ENCODE results near the gene SEMA4D.

Gene SEMA4D

GRCh38 chr9:89315482-89315881, 182.4 kb downstream of the SEMA4D start:
- CTCF ChIA-PET, result no interaction called here
- no peak overlapping the region for H3K4me3 ChIP-seq (ENCODE audit: low read depth, low read length)
- no peak for DNase-seq (ENCODE audit: low read depth, low spot score)

DNA sequence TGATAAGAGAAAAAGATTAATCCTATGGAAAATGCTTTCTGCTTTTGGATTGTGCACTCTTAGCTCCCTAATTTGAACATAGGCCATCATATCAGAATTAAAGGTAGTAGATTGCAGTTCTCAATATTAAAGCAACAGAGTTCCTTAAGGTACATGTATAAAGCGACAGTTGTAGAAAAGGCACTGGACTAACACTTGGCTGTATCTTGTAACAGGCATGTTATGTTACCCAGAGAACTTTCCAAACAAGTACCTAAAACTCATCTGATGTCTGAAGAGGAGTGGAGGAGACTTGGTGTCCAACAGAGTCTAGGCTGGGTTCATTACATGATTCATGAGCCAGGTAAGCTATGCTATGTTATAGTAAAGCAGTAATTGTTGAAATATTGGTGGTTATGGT, 183.0 kb downstream of the SEMA4D start:
- POLR2A ChIA-PET, result no interaction called here
- no peak for DNase-seq (ENCODE audit: low read depth, low spot score)
- CTCF ChIA-PET, result interaction anchor here (1.3 kb wide), 1 partner anchor 10 kb away, joined by 4 read pairs; no protein-coding TSS in a partner anchor
- no peak overlapping the region for H3K4me3 ChIP-seq (ENCODE audit: low read depth, low read length)
- TF ChIP-seq, protein P1, sequence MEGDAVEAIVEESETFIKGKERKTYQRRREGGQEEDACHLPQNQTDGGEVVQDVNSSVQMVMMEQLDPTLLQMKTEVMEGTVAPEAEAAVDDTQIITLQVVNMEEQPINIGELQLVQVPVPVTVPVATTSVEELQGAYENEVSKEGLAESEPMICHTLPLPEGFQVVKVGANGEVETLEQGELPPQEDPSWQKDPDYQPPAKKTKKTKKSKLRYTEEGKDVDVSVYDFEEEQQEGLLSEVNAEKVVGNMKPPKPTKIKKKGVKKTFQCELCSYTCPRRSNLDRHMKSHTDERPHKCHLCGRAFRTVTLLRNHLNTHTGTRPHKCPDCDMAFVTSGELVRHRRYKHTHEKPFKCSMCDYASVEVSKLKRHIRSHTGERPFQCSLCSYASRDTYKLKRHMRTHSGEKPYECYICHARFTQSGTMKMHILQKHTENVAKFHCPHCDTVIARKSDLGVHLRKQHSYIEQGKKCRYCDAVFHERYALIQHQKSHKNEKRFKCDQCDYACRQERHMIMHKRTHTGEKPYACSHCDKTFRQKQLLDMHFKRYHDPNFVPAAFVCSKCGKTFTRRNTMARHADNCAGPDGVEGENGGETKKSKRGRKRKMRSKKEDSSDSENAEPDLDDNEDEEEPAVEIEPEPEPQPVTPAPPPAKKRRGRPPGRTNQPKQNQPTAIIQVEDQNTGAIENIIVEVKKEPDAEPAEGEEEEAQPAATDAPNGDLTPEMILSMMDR (IDR thresholded peaks at IDR 0.05; ENCODE audit: insufficient read depth, low read length, missing control alignments), result no peak

More at GRCh38 chr9:89315482-89315881, 182.4 kb downstream of the SEMA4D start:
- POLR2A ChIA-PET, result no interaction called here
- TF ChIP-seq, protein P1 (IDR thresholded peaks at IDR 0.05; ENCODE audit: insufficient read depth, low read length, missing control alignments), result no peak

DNA sequence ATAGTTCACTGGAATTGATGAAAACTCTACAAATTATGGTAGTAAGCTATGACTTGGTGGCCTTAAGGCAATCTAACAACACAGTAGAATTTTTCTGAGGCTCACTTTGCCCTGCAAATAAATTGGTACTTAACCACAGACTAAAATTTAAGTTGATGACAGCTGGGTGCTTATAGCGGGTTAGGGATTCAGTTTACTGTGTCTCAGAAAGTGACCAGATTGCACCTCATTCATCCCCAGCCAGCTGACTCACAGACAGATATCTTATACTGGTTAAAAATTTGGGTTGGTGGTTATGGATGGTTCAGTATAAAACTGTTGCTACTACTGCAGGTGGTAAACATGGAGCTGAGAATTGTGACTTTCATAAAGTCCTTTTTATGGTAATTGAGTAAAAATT, 184.1 kb downstream of the SEMA4D start:
- POLR2A ChIA-PET, result no interaction called here
- TF ChIP-seq, protein P1 (IDR thresholded peaks at IDR 0.05; ENCODE audit: insufficient read depth, low read length, missing control alignments), result no peak
- peak overlapping the region; percentile 72 for H3K4me3 ChIP-seq (ENCODE audit: low read depth, low read length)
- CTCF ChIA-PET, result interaction anchor here (1.3 to 2.7 kb wide), 2 partner anchors 11 to 235 kb away, joined by 4 to 6 read pairs; no protein-coding TSS in a partner anchor
- no peak for DNase-seq (ENCODE audit: low read depth, low spot score)

DNA sequence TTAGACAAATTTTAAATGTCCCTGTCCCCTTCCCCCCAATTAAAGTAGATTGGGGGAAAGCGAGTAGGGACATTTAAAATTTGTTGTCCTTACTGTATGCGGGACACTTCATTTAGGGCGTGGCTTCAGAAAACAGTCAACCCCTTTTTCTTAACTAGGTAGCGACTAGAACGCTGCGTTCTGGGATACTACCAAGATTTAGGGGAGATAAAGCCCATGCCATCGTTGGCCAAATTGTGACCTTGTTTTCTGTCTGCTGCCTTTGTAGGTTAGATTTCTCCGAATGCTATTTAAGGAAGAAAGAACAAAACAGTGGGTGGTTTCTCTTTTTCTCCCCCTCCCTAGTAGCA, 185.7 kb downstream of the SEMA4D start:
- peak overlapping the region; percentile 72 for H3K4me3 ChIP-seq (ENCODE audit: low read depth, low read length)
- DNase-seq (ENCODE audit: low read depth, low spot score), result no peak
- ChIA-PET CTCF (interaction anchor here (2.7 kb wide), 1 partner anchor 236 kb away, joined by 6 read pairs; no protein-coding TSS in a partner anchor), POLR2A (interaction anchor here (1.4 kb wide), 1 partner anchor 158 kb away, joined by 4 read pairs; no protein-coding TSS in a partner anchor)
- TF ChIP-seq, protein P1 (IDR thresholded peaks at IDR 0.05; ENCODE audit: insufficient read depth, low read length, missing control alignments), result no peak

- H3K4me3 ChIP-seq (ENCODE audit: low read depth, low read length), result peak overlapping the region; percentile 72
- CTCF ChIA-PET, result interaction anchor here (2.7 kb wide), 1 partner anchor 237 kb away, joined by 6 read pairs; no protein-coding TSS in a partner anchor
- no peak for DNase-seq (ENCODE audit: low read depth, low spot score)
- POLR2A ChIA-PET, result interaction anchor here (1.4 kb wide), 1 partner anchor 157 kb away, joined by 4 read pairs; no protein-coding TSS in a partner anchor
- TF ChIP-seq, protein P1 (IDR thresholded peaks at IDR 0.05; ENCODE audit: insufficient read depth, low read length, missing control alignments), result no peak
These were observed 186.3 kb downstream of the SEMA4D start for GRCh38 chr9:89311346-89312221.
